Limb (tissue), 2 donors: Measurements from ENCODE around the gene TEX13A.
"Not testable (repeated sequence)": the region's sequence is repeated elsewhere in the genome, so short reads cannot be mapped to it uniquely, and the experiment has no call there.

ENCODE experiments used
- DNase-seq, 2 donors: peaks; one replicate each; pipeline ENCODE4 v3.0.0-alpha.2; 2016; ENCODE audit errors: extremely low spot score in 2 of 2

The TEX13A gene

GRCh38 chrX:105220636-105221035 is at the start of gene TEX13A:
TSS of gene TEX13A (minus strand) at chrX:105220694. CDS start at chrX:105220397, 297 bp downstream.
- DNase-seq: no peak

- no peak for DNase-seq
Observed at GRCh38 chrX:105269386-105269785, 48.9 kb upstream of the TEX13A start.

- no peak for DNase-seq
Observed at GRCh38 chrX:105267167-105267566, 46.7 kb upstream of the TEX13A start.

GRCh38 chrX:105266456-105266855 is 46.0 kb upstream of the TEX13A start:
- DNase-seq: no peak

- peak in 1 of 2 donors; percentile 27 for DNase-seq
Observed at GRCh38 chrX:105265093-105265492, 44.6 kb upstream of the TEX13A start.

GRCh38 chrX:105263801-105264200 is 43.3 kb upstream of the TEX13A start:
- DNase-seq: no peak

GRCh38 chrX:105263171-105263570 is 42.7 kb upstream of the TEX13A start:
- no peak for DNase-seq

- no peak for DNase-seq
Observed at GRCh38 chrX:105260291-105261043, 40.0 kb upstream of the TEX13A start.

- no peak for DNase-seq
Observed at GRCh38 chrX:105241056-105241455, 20.6 kb upstream of the TEX13A start.

- DNase-seq: not testable (repeated sequence)
Observed at GRCh38 chrX:105237407-105237806, 16.9 kb upstream of the TEX13A start.

GRCh38 chrX:105229146-105229545 is 8.7 kb upstream of the TEX13A start:
- DNase-seq: no peak

GRCh38 chrX:105228602-105229001 is 8.1 kb upstream of the TEX13A start:
- no peak for DNase-seq

- DNase-seq: no peak
Observed at GRCh38 chrX:105226499-105226898, 6.0 kb upstream of the TEX13A start.

GRCh38 chrX:105221374-105221773 is 880 bp upstream of the TEX13A start:
- no peak for DNase-seq

GRCh38 chrX:105219454-105220401 is 766 bp downstream of the TEX13A start:
- no peak for DNase-seq

- DNase-seq: no peak
Observed at GRCh38 chrX:105211066-105211575, 9.4 kb downstream of the TEX13A start.

- no peak for DNase-seq
Observed at GRCh38 chrX:105210258-105210657, 10.2 kb downstream of the TEX13A start.

GRCh38 chrX:105209406-105209805 is 11.1 kb downstream of the TEX13A start:
- no peak for DNase-seq

- DNase-seq: peak in 1 of 2 donors; percentile 29
Observed at GRCh38 chrX:105191878-105192277, 28.6 kb downstream of the TEX13A start.

- peak; percentile 2 to 39 for DNase-seq
Observed at GRCh38 chrX:105190252-105190853, 30.1 kb downstream of the TEX13A start.

GRCh38 chrX:105189093-105189492 is 31.4 kb downstream of the TEX13A start:
- DNase-seq: no peak

- DNase-seq: no peak
Observed at GRCh38 chrX:105179644-105180043, 40.9 kb downstream of the TEX13A start.
